Dendritic cell treated with granulocyte-macrophage colony-stimulating factor and Interleukin-4, amounts not matched to agents 40 ng/mL and 50 ng/mL, for 4 days (primary cell): ENCODE measurements around the gene KRTAP13-1.

ENCODE experiments used
- H3K27ac Mint-ChIP-seq: one replicate; pipeline ENCODE4 v1.8.0; 2022; ENCODE audit warnings: mild to moderate bottlenecking, mixed read lengths
- H3K27me3 Mint-ChIP-seq: one replicate; pipeline ENCODE4 v1.8.0; 2022; ENCODE audit warnings: mild to moderate bottlenecking, mixed read lengths
- H3K36me3 Mint-ChIP-seq: one replicate; pipeline ENCODE4 v1.8.0; 2022; ENCODE audit warnings: low read depth, mixed read lengths
- H3K4me1 Mint-ChIP-seq: one replicate; pipeline ENCODE4 v1.8.0; 2022; ENCODE audit warnings: low read depth, mixed read lengths
- H3K4me3 Mint-ChIP-seq: one replicate; pipeline ENCODE4 v1.8.0; 2022; ENCODE audit warnings: mild to moderate bottlenecking, moderate library complexity, mixed read lengths
- H3K9me3 Mint-ChIP-seq: one replicate; pipeline ENCODE4 v1.8.0; 2022; ENCODE audit warnings: mixed read lengths
- intact Hi-C: fragments of 100-400 bp; cut with micrococcal nuclease; formaldehyde crosslinking; loops from one replicate; pipeline ENCODE4 v1.15.0; 2022

Gene KRTAP13-1

GRCh38 chr21:30430170-30430655 lies 34.4 kb downstream of the KRTAP13-1 start, which contains the start of gene KRTAP13-4:
Gene KRTAP13-4, plus strand, starts transcription at chr21:30430220. Its CDS starts 56 bp downstream, at chr21:30430276.
- intact Hi-C loops: no loop called here
- Mint-ChIP-seq H3K27me3 (no peaks in the 10 kb centered on the region), H3K4me1 (no peaks in the 10 kb centered on the region)

DNA sequence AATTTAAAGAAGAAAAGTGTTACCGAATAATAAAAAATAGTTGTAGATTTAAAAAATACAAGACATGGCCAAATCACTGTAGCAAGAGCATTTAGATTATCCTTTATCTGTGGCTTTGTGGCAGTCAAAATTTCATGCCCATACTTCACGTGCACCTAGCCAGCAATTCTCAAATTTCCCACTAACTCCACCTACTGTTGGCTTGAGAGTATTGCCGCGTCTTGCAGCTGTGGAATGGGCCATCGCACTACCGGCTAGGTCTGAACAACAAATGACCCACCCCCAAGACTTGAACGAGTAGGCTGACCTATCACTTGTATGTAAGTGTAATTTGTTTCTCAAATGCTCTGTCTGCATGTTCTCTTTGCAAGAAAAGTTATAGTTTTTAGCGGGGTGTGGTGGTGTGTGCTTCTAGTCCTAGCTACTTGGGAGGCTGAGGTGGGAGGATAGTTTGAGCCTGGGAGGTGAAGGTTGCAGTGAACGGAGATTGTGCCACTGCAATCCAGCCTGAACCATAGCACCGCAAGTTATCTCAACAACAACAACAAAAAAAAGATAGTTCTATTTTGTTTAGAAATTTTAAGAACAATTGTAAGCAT lies 38.3 kb downstream of the KRTAP13-1 start:
- Mint-ChIP-seq H3K27me3 (no peaks in the 10 kb centered on the region), H3K4me3 (no peak overlapping the region), H3K36me3 (no peaks in the 10 kb centered on the region), H3K9me3 (no peaks in the 10 kb centered on the region), H3K4me1 (no peaks in the 10 kb centered on the region), H3K27ac (no peak overlapping the region)
- intact Hi-C loops: no loop called here

More at GRCh38 chr21:30430170-30430655, 34.4 kb downstream of the KRTAP13-1 start, which contains the start of gene KRTAP13-4:
- Mint-ChIP-seq H3K36me3 (no peaks in the 10 kb centered on the region), H3K9me3 (no peaks in the 10 kb centered on the region), H3K4me3 (no peak within 1 kb of the TSS), H3K27ac (no peak within 1 kb of the TSS)

GRCh38 chr21:30437010-30437565 lies 41.3 kb downstream of the KRTAP13-1 start:
- Mint-ChIP-seq H3K4me1 (no peaks in the 10 kb centered on the region), H3K36me3 (no peaks in the 10 kb centered on the region), H3K4me3 (no peak overlapping the region), H3K27ac (no peak overlapping the region), H3K9me3 (no peaks in the 10 kb centered on the region), H3K27me3 (no peaks in the 10 kb centered on the region)
- intact Hi-C loops: no loop called here

GRCh38 chr21:30439975-30440374 lies 44.1 kb downstream of the KRTAP13-1 start, which contains the start of gene KRTAP15-1:
Gene KRTAP15-1, plus strand, starts transcription at chr21:30440275. Its CDS starts 53 bp downstream, at chr21:30440328.
- no peaks in the 10 kb centered on the region for H3K4me1 Mint-ChIP-seq
- H3K27me3 Mint-ChIP-seq: no peaks in the 10 kb centered on the region
- no peak within 1 kb of the TSS for H3K4me3 Mint-ChIP-seq
- H3K9me3 Mint-ChIP-seq: no peaks in the 10 kb centered on the region
- no peaks in the 10 kb centered on the region for H3K36me3 Mint-ChIP-seq
- no peak within 1 kb of the TSS for H3K27ac Mint-ChIP-seq
- intact Hi-C loops: no loop called here

DNA sequence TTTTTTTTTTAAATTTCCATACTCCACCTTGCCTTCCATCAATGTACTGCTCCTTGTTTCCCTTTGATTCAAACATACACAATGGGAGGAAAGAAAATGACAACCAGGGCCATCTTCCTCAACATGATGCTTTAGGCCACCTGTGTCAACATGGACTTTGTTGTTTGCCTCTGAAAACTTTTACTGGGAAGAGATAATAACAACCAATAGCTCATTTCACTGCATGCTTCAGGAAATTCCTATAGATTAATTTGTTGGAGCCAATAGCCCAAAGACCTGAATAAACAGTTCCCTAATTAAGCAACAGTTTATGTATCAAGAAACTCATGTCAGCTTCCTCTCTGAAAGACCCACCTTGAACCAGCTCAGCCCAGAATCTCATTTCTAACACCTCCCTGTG lies 47.4 kb downstream of the KRTAP13-1 start:
- no peaks in the 10 kb centered on the region for H3K27me3 Mint-ChIP-seq
- intact Hi-C loops: no loop called here
- no peaks in the 10 kb centered on the region for H3K4me1 Mint-ChIP-seq
- no peaks in the 10 kb centered on the region for H3K36me3 Mint-ChIP-seq
- no peak overlapping the region for H3K4me3 Mint-ChIP-seq
- no peaks in the 10 kb centered on the region for H3K9me3 Mint-ChIP-seq
- no peak overlapping the region for H3K27ac Mint-ChIP-seq

GRCh38 chr21:30444204-30444603 lies 48.4 kb downstream of the KRTAP13-1 start:
- H3K4me1 Mint-ChIP-seq: no peaks in the 10 kb centered on the region
- no peak overlapping the region for H3K27ac Mint-ChIP-seq
- intact Hi-C loops: no loop called here
- no peak overlapping the region for H3K4me3 Mint-ChIP-seq
- H3K9me3 Mint-ChIP-seq: no peaks in the 10 kb centered on the region
- H3K36me3 Mint-ChIP-seq: no peaks in the 10 kb centered on the region
- H3K27me3 Mint-ChIP-seq: no peaks in the 10 kb centered on the region
